GM19023 (cell line): ENCODE measurements around the gene ETV7.
A peak's percentile ranks its signal among the peaks of the same experiment; 100 is the strongest.
"Not testable (repeated sequence)": the region's sequence is repeated elsewhere in the genome, so short reads cannot be mapped to it uniquely, and the experiment has no call there.

Experiments
- ATAC-seq: cut with Tn5 transposase; IDR thresholded peaks from one replicate; pipeline ENCODE4 v1.9.1; 2021; ENCODE audit warnings: mild to moderate bottlenecking, moderate library complexity; ENCODE audit not compliant: unreplicated experiment

Gene ETV7

GRCh38 chr6:36364669-36365479, 22.6 kb downstream of the ETV7 start:
- peak; percentile 56 for ATAC-seq

GRCh38 chr6:36364061-36364635, 23.3 kb downstream of the ETV7 start:
- ATAC-seq: not testable (repeated sequence)

- ATAC-seq: not testable (repeated sequence)
These were observed 24.1 kb downstream of the ETV7 start for GRCh38 chr6:36363371-36363752.

GRCh38 chr6:36362551-36363370, 24.7 kb downstream of the ETV7 start:
- no peak for ATAC-seq

- no peak for ATAC-seq
These were observed 26.4 kb downstream of the ETV7 start for GRCh38 chr6:36361071-36361470.

GRCh38 chr6:36360241-36361054, 27.0 kb downstream of the ETV7 start:
- ATAC-seq: no peak

- ATAC-seq: peak; percentile 49
These were observed 29.1 kb downstream of the ETV7 start for GRCh38 chr6:36358226-36358915.

- peak; percentile 50 for ATAC-seq
These were observed 29.6 kb downstream of the ETV7 start for GRCh38 chr6:36357872-36358225.

- ATAC-seq: no peak
These were observed 31.6 kb downstream of the ETV7 start for GRCh38 chr6:36355819-36356218.

GRCh38 chr6:36353411-36353915, 34.0 kb downstream of the ETV7 start:
- ATAC-seq: no peak

GRCh38 chr6:36352477-36353157, 34.9 kb downstream of the ETV7 start:
- ATAC-seq: no peak

- no peak for ATAC-seq
These were observed 36.5 kb downstream of the ETV7 start for GRCh38 chr6:36350681-36351571.

- no peak for ATAC-seq
These were observed 37.4 kb downstream of the ETV7 start for GRCh38 chr6:36350082-36350481.

GRCh38 chr6:36349240-36349639, 38.2 kb downstream of the ETV7 start:
- ATAC-seq: no peak

- no peak for ATAC-seq
These were observed 39.8 kb downstream of the ETV7 start for GRCh38 chr6:36347621-36348020.

GRCh38 chr6:36346486-36347273, 40.8 kb downstream of the ETV7 start:
- no peak for ATAC-seq

GRCh38 chr6:36345681-36346466, 41.6 kb downstream of the ETV7 start:
- ATAC-seq: no peak
